Measurements from ENCODE around the gene PRR19.
A peak's percentile ranks its signal among the peaks of the same experiment; 100 is the strongest.

Gene PRR19

GRCh38 chr19:42285541-42285941 is 16.4 kb upstream of the PRR19 start:
- Mint-ChIP-seq H3K4me3 (peak overlapping the region; percentile 86), H3K27me3 (no peaks in the 10 kb centered on the region), H3K36me3 (ENCODE audit: low read depth) (peaks cover 46% of the 10 kb centered on the region), H3K27ac (peak overlapping the region; percentile 93), H3K9me3 (no peaks in the 10 kb centered on the region), H3K4me1 (ENCODE audit: low read depth) (peaks cover 18% of the 10 kb centered on the region)
- DNase-seq, result no peak

- peaks cover 18% of the 10 kb centered on the region for H3K4me1 Mint-ChIP-seq (ENCODE audit: low read depth)
- peak overlapping the region; percentile 86 for H3K4me3 Mint-ChIP-seq
- peak overlapping the region; percentile 93 for H3K27ac Mint-ChIP-seq
- no peak for DNase-seq
- no peaks in the 10 kb centered on the region for H3K27me3 Mint-ChIP-seq
- peaks cover 49% of the 10 kb centered on the region for H3K36me3 Mint-ChIP-seq (ENCODE audit: low read depth)
- no peaks in the 10 kb centered on the region for H3K9me3 Mint-ChIP-seq
Observed at GRCh38 chr19:42285988-42286348, 16.0 kb upstream of the PRR19 start.

GRCh38 chr19:42286349-42287016 is 15.4 kb upstream of the PRR19 start:
- H3K27me3 Mint-ChIP-seq, result no peaks in the 10 kb centered on the region
- peaks cover 18% of the 10 kb centered on the region for H3K4me1 Mint-ChIP-seq (ENCODE audit: low read depth)
- peaks cover 54% of the 10 kb centered on the region for H3K36me3 Mint-ChIP-seq (ENCODE audit: low read depth)
- H3K9me3 Mint-ChIP-seq, result no peaks in the 10 kb centered on the region
- DNase-seq, result no peak
- H3K4me3 Mint-ChIP-seq, result peak overlapping the region; percentile 86
- peak overlapping the region; percentile 93 for H3K27ac Mint-ChIP-seq

- Mint-ChIP-seq H3K27ac (peak overlapping the region; percentile 44), H3K36me3 (ENCODE audit: low read depth) (peaks cover 61% of the 10 kb centered on the region), H3K4me1 (ENCODE audit: low read depth) (peaks cover 21% of the 10 kb centered on the region), H3K27me3 (no peaks in the 10 kb centered on the region), H3K4me3 (no peak overlapping the region), H3K9me3 (no peaks in the 10 kb centered on the region)
- no peak for DNase-seq
Observed at GRCh38 chr19:42287017-42287826, 14.7 kb upstream of the PRR19 start.

GRCh38 chr19:42287827-42288107 is 14.2 kb upstream of the PRR19 start:
- peaks cover 21% of the 10 kb centered on the region for H3K4me1 Mint-ChIP-seq (ENCODE audit: low read depth)
- peak overlapping the region; percentile 44 for H3K27ac Mint-ChIP-seq

GRCh38 chr19:42288387-42288786 is 13.5 kb upstream of the PRR19 start:
- Mint-ChIP-seq H3K27me3 (no peaks in the 10 kb centered on the region), H3K36me3 (ENCODE audit: low read depth) (peaks cover 70% of the 10 kb centered on the region), H3K4me1 (ENCODE audit: low read depth) (peaks cover 21% of the 10 kb centered on the region), H3K4me3 (no peak overlapping the region), H3K9me3 (no peaks in the 10 kb centered on the region), H3K27ac (peak overlapping the region; percentile 20)
- DNase-seq, result no peak

More at GRCh38 chr19:42287827-42288107, 14.2 kb upstream of the PRR19 start:
- no peak for DNase-seq
- H3K36me3 Mint-ChIP-seq (ENCODE audit: low read depth), result peaks cover 65% of the 10 kb centered on the region
- H3K27me3 Mint-ChIP-seq, result no peaks in the 10 kb centered on the region
- no peaks in the 10 kb centered on the region for H3K9me3 Mint-ChIP-seq
- no peak overlapping the region for H3K4me3 Mint-ChIP-seq

- Mint-ChIP-seq H3K27me3 (no peaks in the 10 kb centered on the region), H3K9me3 (no peaks in the 10 kb centered on the region), H3K36me3 (ENCODE audit: low read depth) (peaks cover 76% of the 10 kb centered on the region), H3K27ac (peak overlapping the region; percentile 22), H3K4me3 (no peak overlapping the region), H3K4me1 (ENCODE audit: low read depth) (peaks cover 21% of the 10 kb centered on the region)
- DNase-seq, result no peak
Observed at GRCh38 chr19:42288881-42289555, 12.9 kb upstream of the PRR19 start.

GRCh38 chr19:42289556-42290041 is 12.3 kb upstream of the PRR19 start:
- Mint-ChIP-seq H3K4me1 (ENCODE audit: low read depth) (peaks cover 21% of the 10 kb centered on the region), H3K9me3 (no peaks in the 10 kb centered on the region), H3K27me3 (no peaks in the 10 kb centered on the region), H3K4me3 (no peak overlapping the region), H3K36me3 (ENCODE audit: low read depth) (peaks cover 82% of the 10 kb centered on the region), H3K27ac (peak overlapping the region; percentile 5)
- DNase-seq, result no peak

- no peak for DNase-seq
- Mint-ChIP-seq H3K27ac (no peak overlapping the region), H3K36me3 (ENCODE audit: low read depth) (peaks cover 82% of the 10 kb centered on the region), H3K9me3 (no peaks in the 10 kb centered on the region), H3K4me3 (no peak overlapping the region), H3K4me1 (ENCODE audit: low read depth) (peaks cover 16% of the 10 kb centered on the region), H3K27me3 (no peaks in the 10 kb centered on the region)
Observed at GRCh38 chr19:42290136-42290522, 11.8 kb upstream of the PRR19 start.

GRCh38 chr19:42290523-42291434 is 11.2 kb upstream of the PRR19 start:
- Mint-ChIP-seq H3K27me3 (no peaks in the 10 kb centered on the region), H3K9me3 (no peaks in the 10 kb centered on the region), H3K4me1 (ENCODE audit: low read depth) (peaks cover 13% of the 10 kb centered on the region), H3K4me3 (no peak overlapping the region), H3K27ac (peak overlapping the region; percentile 7), H3K36me3 (ENCODE audit: low read depth) (peaks cover 88% of the 10 kb centered on the region)
- DNase-seq, result peak; percentile 70

- no peaks in the 10 kb centered on the region for H3K9me3 Mint-ChIP-seq
- DNase-seq, result no peak
- H3K36me3 Mint-ChIP-seq (ENCODE audit: low read depth), result peaks cover 88% of the 10 kb centered on the region
- no peak overlapping the region for H3K4me3 Mint-ChIP-seq
- peak overlapping the region; percentile 7 for H3K27ac Mint-ChIP-seq
- no peaks in the 10 kb centered on the region for H3K27me3 Mint-ChIP-seq
- H3K4me1 Mint-ChIP-seq (ENCODE audit: low read depth), result peaks cover 11% of the 10 kb centered on the region
Observed at GRCh38 chr19:42291435-42291810, 10.5 kb upstream of the PRR19 start.

- Mint-ChIP-seq H3K4me1 (ENCODE audit: low read depth) (peaks cover 11% of the 10 kb centered on the region), H3K4me3 (no peak overlapping the region), H3K27ac (peak overlapping the region; percentile 7), H3K27me3 (no peaks in the 10 kb centered on the region), H3K36me3 (ENCODE audit: low read depth) (peaks cover 87% of the 10 kb centered on the region), H3K9me3 (no peaks in the 10 kb centered on the region)
- no peak for DNase-seq
Observed at GRCh38 chr19:42292042-42292960, 9.6 kb upstream of the PRR19 start.

GRCh38 chr19:42292963-42293362 is 9.0 kb upstream of the PRR19 start:
- DNase-seq, result no peak
- Mint-ChIP-seq H3K27me3 (no peaks in the 10 kb centered on the region), H3K4me1 (ENCODE audit: low read depth) (peaks cover 11% of the 10 kb centered on the region), H3K4me3 (no peak overlapping the region), H3K9me3 (no peaks in the 10 kb centered on the region), H3K36me3 (ENCODE audit: low read depth) (peaks cover 83% of the 10 kb centered on the region), H3K27ac (no peak overlapping the region)

Data from activated T-cell treated with anti-CD3 and anti-CD28 coated beads, Interleukin-2, amount 50 U/mL, for 24 hours (primary cell).